ENCODE results near the gene VSTM4.

VSTM4 gene

GRCh38 chr10:49049660-49050059 is 65.7 kb downstream of the VSTM4 start:
- DNase-seq, result no peak

DNA sequence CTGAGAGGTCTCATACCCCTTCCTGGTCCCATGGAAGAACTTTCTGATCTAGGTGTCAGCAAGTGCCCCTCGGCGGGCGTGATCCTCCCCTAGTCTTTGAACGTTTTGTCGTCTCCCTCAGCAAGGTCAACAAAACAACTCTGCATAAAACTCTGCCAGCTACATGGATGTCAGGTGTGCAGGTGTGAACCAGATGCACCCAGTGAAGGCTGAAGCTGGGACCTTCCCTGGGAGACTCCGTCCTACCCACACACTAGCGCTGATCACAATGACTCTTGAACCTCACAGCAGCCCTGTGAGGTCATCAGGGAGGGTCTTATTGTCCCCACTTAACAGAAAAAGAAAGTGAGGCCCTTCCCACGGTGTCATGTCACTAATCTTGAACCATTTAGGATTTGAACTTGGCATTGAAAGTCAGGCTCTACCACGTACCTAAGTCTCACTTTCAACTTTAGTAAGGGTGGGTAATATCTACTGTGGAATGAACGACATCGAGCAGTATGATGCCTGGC is 68.1 kb downstream of the VSTM4 start:
- no peak for DNase-seq

DNA sequence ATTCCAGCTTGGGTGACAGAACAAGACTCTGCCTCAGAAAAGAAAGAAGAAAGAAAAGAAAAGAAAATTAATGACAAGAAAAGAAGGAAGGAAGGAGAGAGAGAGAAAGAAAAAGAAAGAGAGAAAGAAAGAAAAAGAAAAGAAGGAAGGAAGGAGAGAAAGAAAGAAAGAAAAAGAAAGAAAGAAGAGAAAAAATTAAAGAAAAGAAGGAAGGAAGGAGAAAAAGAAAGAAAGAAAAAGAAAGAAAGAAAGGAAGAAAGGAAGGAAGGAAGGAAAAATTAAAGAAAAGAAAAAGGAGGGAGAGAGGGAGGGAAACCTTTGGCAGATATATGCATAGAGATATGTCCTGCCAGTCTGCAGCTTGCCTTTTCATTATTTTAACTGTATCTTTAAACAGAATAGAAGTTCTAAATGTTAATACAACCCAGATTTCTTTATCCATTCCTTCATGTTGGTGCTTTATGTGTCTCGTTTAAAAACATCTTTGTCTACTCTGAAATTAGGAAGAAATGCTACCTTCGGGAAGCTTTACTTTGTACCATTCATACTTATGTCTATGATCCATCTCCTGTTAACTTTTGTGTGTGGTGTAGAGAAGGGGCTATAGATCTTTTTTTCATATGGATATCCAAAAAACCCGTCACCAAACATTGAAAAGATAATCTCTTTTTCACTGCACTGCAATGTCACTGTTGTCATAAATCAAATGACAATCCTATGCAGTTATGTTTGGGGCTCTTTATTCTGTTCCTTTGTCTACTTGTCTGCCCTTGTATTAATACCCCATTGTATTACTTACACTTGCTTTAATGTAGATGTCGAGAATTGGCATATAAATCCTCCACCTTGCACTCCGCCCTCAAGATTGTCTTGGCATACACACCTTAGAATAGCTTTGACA is 70.8 kb downstream of the VSTM4 start:
- DNase-seq, result no peak

DNA sequence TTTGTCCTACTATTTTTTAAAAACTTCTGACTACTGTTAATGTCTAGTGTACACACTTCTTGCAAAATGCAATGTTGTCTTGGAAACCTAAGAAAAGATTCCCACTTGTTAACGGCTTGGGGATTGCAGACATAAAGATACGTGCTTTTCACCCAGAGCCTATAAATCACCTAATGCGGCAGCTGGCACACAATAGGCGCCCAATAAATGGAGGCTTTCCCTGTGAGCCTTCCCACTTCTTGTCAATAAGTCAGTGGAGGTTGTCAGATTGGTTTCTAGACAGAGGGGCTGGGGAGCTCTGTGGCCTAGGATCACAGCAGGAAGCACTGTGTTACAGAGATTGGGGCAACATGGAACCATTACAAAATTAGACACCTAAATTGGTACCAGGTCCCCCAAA is 74.7 kb downstream of the VSTM4 start:
- no peak for DNase-seq

DNA sequence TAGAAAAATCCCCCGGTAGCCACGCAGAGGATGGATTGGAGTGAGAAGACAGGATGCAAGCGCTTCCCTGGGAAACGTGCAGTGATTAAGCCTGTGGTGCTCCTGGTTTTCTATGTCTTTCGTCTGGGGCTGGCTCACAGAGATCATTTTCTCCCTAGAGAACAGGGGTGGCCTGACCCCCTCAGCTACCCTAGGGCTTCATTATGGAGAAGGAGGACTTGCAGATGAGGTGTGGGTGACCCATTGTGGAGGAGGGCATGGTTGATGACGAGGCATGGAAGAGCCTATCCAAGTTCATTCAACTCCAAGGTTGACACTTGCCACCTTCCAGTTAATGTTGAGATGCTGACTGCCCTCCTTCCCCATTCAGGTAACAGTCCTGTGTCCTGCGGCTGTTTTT is 75.9 kb downstream of the VSTM4 start:
- no peak for DNase-seq

- DNase-seq, result no peak
Observed at GRCh38 chr10:49038711-49039110, 76.6 kb downstream of the VSTM4 start.

GRCh38 chr10:49037187-49037586 is 78.1 kb downstream of the VSTM4 start:
- no peak for DNase-seq

DNA sequence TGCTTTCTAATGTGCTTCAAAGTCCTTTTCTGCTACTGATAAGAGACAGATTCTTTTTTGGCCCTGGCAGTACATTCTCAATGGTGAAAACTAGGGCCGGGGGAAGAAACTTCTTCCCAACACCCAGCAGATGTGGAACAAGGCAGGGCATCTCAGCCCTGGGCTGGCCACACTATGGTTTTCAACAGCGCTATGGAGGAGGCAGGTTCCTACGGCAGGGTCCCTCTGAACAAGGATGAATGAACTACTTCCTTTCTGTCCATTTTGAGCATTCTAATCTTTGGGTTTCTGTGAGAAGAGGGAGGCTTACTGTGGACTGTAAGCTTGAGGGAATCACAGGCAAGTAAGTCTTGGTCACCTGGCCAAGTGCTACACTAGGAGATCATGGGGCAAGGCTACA is 78.7 kb downstream of the VSTM4 start:
- DNase-seq, result no peak

- DNase-seq, result no peak
Observed at GRCh38 chr10:49035920-49036319, 79.4 kb downstream of the VSTM4 start.

GRCh38 chr10:49034925-49035324 is 80.4 kb downstream of the VSTM4 start:
- DNase-seq, result no peak

DNA sequence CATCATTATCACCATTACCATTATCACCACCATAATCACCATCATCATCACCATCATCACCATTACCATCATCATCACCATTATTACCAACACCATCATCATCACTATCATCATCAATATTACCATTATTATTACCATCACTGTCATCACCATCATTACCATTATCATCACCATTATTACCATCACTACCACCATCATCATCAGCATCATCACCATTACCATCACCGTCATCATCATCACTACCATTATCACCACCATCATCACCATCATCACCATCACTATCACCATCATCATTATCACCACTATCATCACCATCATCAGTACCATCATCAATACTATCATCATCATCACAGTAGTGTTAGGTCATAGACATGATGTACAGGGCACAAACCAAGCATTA is 81.4 kb downstream of the VSTM4 start:
- DNase-seq, result no peak

GRCh38 chr10:49029666-49030065 is 85.7 kb downstream of the VSTM4 start:
- DNase-seq, result no peak

DNA sequence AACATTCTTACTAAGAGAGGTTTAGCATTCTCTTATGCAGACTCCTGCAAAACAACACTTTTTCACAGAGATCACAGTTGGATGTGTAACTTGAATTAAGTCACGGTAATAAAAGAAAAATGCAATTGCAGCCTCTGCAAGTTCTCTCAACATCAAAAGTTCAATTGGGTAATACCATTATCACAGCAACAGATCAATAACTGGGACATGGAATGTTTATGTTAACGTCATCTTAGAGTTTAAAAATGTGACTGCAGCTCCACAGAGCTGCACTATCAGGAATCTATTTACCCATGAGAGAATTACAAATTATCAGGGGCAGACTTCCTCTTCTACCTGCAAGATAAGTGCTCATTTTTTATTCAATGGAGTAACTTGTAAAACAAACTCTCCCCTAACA is 86.7 kb downstream of the VSTM4 start:
- DNase-seq, result no peak

GRCh38 chr10:49025347-49025983 is 89.9 kb downstream of the VSTM4 start:
- no peak for DNase-seq

DNA sequence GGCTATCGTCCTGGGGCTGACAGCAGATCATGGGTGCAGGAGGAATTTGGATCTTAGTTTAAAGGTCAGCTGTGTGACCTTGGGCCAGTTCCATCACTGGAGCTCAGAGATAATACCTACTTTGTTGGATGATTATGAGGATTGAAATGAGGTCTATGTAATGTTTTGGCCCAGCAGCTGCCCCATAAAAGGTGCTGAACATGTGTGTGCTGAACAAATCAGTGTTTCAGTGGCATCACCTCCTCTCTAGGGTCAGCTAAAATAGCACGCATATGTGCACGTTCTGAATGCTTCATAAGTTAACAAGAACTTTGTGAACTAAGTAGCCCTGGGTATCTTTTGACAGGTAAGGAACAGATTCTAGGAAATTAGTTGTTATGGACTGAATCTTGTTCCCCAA is 90.8 kb downstream of the VSTM4 start:
- DNase-seq, result no peak

DNA sequence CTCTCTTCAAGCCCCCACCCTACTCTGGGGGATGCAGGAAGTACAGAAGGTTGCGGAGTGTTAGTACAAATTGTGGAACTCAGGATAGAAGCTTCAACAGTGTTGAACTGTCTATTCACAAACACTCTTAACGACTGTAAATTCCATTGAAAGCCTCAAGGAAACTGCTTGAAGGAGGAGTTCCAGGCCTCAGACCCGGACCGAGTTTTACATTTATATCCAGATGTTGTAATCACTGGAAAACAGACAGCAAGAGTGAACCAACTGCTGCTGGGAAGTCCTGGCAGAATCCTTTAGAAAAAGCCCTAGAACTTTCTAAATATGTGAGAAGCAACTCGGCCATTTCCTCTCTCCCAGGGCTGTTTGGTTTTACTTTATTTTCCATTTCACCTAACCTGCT is 91.6 kb downstream of the VSTM4 start:
- DNase-seq, result no peak

DNA sequence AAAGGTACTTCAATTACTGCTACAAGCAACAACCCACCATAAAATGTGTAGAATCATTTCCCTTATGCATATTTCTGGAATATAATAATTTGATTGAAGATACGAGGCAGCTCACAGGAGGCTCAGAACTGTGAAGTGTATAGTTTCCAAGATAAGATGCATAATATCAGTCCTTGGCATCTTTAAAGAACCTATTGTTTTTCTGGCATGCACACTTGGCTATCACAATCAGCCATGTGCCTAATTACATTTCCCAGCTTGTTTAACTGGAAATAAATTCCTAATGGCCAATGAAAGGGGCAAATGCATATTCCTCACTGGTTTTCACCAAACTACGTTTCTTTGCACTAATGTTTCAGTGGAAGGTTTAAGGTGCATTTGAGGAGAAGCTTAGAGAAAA is 92.3 kb downstream of the VSTM4 start:
- DNase-seq, result no peak

GRCh38 chr10:49021685-49022084 is 93.6 kb downstream of the VSTM4 start:
- no peak for DNase-seq

DNA sequence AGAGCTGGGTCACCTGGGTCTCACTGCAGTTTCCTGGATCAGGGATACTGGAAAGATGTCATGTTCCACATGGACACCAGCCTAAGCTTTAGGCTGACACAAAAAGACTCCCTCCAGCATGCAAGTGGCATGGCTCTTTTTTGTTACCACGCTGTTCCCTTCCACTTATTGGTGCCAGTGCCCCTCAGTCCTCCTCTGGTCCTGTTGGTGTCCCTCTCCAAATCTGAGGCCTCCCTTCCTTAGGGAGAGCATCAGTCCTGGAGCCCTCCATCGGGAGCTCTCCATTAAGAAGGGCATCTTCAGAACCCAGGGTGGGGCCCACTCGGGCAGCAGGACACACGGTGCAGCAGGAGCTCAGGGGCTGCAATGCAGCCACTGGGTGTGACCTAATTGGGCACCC is 99.6 kb downstream of the VSTM4 start:
- no peak for DNase-seq

GRCh38 chr10:49012603-49013002 is 102.7 kb downstream of the VSTM4 start:
- DNase-seq, result no peak

- DNase-seq, result no peak
Observed at GRCh38 chr10:49011756-49012155, 103.6 kb downstream of the VSTM4 start.

GRCh38 chr10:49010865-49011264 is 104.5 kb downstream of the VSTM4 start:
- no peak for DNase-seq

DNA sequence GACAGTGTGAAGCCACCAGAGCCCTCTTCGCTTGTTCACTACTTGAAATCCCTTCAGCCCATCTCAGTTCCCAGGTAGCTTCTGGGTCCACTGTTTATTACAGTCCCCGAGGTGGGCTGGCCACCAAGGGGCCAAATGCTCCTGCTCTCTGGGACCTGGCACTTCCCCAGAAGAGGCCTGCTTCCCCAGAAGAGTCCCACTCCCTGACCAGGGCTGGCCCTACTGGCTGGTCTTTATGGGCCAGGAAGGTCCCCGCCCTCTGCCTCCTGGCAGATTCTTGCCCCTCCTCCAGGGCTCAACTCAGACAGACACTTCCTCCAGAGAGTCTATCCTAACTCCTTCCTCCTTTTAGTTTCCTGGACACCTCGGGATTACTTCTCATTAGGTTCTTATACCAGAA is 105.0 kb downstream of the VSTM4 start:
- peak in 2 of 56 donors; percentile 9 to 23 for DNase-seq

Measured in amygdala (tissue), 56 donors.